Measurements from ENCODE around the gene ERVW-1.
"Not testable (repeated sequence)": the region's sequence is repeated elsewhere in the genome, so short reads cannot be mapped to it uniquely, and the experiment has no call there.

- not testable (repeated sequence) for TF ChIP-seq CTCF, POLR2A (IDR thresholded peaks at IDR 0.05)
Measured at GRCh38 chr7:92468589-92468988, 9.2 kb downstream of the ERVW-1 start.
